Activated T-cell treated with anti-CD3 and anti-CD28 coated beads, Interleukin-2, amount 50 U/mL, for 72 hours (primary cell): ENCODE measurements around the gene TIMM17A. TPM values are rescaled to one million over a fixed set of nuclear protein-coding genes. Genes with fewer than 3 reads are reported as not detected.

Experiments used
- ATAC-seq, 2 donors: fragments of 150-1000 bp; cut with Tn5 transposase; replicated peaks in 1 of 2; 2 replicates each; pipeline ENCODE4 v1.10.0; 2021; ENCODE audit warnings: moderate library complexity in 2 of 2, mild to moderate bottlenecking in 1 of 2
- DNase-seq, 2 donors: peaks; one replicate each; pipeline ENCODE4 v3.0.0; 2021 to 2022; ENCODE audit warnings: mixed read lengths in 1 of 2
- H3K27ac Mint-ChIP-seq: one replicate; pipeline ENCODE4 v1.8.0; 2022; ENCODE audit warnings: mild to moderate bottlenecking, moderate library complexity, mixed read lengths
- H3K27me3 Mint-ChIP-seq: one replicate; pipeline ENCODE4 v1.8.0; 2022; ENCODE audit warnings: low read depth, mixed read lengths
- H3K36me3 Mint-ChIP-seq, 2 donors: one replicate each; pipeline ENCODE4 v1.8.0; 2022; ENCODE audit warnings: mixed read lengths in 2 of 2, mild to moderate bottlenecking in 1 of 2; ENCODE audit not compliant: insufficient read depth in 2 of 2
- H3K4me1 Mint-ChIP-seq: one replicate; pipeline ENCODE4 v1.8.0; 2022; ENCODE audit warnings: low read depth, mixed read lengths
- H3K4me3 Mint-ChIP-seq, 2 donors: one replicate each; pipeline ENCODE4 v1.8.0; 2022; ENCODE audit warnings: mild to moderate bottlenecking in 2 of 2, mixed read lengths in 2 of 2, moderate library complexity in 2 of 2
- H3K9me3 Mint-ChIP-seq, 2 donors: one replicate each; pipeline ENCODE4 v1.8.0; 2022; ENCODE audit warnings: mixed read lengths in 2 of 2
- total RNA-seq, 2 donors: library from RNA; stranded (reverse); gene quantifications; one replicate each; pipeline ENCODE4 v1.2.3, GENCODE V29; 2022

TIMM17A gene
- 10 to 100 TPM; 34.4 to 40.1 TPM for total RNA-seq

DNA sequence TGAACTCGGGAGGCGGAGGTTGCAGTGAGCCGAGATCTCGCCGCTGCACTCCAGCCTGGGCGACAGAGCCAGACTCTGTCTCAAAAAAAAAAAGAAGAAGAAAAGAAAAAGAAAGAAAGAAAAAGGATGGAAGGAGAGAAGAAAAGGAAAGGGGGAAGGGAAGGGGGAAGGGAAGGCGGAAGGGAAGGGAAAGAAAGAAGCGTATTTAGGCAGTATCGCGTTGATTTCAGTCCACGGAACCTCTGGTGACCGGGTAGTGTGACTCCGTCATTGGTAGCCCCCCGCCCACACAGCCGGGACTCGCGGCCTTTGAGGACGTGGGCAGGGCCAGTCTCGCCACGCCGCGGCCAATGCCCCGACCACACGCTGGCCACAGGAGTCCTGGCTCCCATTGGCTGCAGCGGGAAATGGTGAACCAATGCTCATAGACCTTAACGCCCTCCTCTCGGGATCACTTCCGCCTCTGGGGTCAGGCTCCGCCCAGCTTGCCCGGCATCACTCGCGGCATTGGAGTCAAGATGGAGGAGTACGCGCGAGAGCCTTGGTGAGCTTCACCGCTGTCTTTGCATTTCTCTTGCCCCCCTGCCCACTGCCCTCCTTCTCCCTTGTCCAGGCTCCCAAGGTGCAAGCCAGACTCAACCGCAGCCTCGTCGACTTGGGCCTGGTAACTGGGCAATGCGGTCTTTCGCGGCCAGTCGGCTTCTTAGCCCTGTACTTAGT is at the start of gene TIMM17A:
Gene TIMM17A, plus strand, starts transcription at position 495 of the 720 bp plus-strand sequence. Its CDS starts 24 bp downstream, at position 519.
- H3K36me3 Mint-ChIP-seq = peaks cover 6 to 13% of the 10 kb centered on the region in 2 donors
- peak within 1 kb of the TSS; percentile 95 for H3K27ac Mint-ChIP-seq
- H3K27me3 Mint-ChIP-seq = no peaks in the 10 kb centered on the region
- H3K9me3 Mint-ChIP-seq = no peaks in the 10 kb centered on the region
- DNase-seq (peak; percentile 95 to 96), ATAC-seq (peak; percentile 99 to 100)
- H3K4me1 Mint-ChIP-seq = peaks cover 26% of the 10 kb centered on the region
- peak within 1 kb of the TSS; percentile 92 to 93 for H3K4me3 Mint-ChIP-seq

DNA sequence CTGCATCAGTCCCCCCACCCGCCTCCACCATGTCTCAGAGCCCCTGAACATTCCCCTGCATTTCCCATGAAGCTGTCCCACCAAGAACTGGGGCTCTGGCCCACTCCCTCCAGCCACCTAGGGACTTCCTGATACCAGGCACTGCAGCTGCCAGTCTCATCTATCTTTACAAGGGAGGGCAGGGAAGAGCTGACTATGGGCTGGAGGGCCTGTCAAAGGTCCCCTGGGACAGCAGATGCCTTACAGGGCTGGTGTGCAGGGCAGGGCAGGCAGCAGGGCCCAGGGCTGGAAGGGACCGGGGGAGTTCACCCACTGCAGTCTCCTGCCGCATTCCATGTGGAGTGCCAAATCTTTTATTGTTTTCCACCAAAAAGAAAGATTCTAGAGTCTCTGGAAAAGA is 49.0 kb upstream of the TIMM17A start:
- Mint-ChIP-seq H3K27ac (no peak overlapping the region), H3K4me3 (no peak overlapping the region), H3K36me3 (no peaks in the 10 kb centered on the region), H3K27me3 (no peaks in the 10 kb centered on the region), H3K9me3 (no peaks in the 10 kb centered on the region), H3K4me1 (no peaks in the 10 kb centered on the region)
- ATAC-seq (no peak), DNase-seq (no peak)

DNA sequence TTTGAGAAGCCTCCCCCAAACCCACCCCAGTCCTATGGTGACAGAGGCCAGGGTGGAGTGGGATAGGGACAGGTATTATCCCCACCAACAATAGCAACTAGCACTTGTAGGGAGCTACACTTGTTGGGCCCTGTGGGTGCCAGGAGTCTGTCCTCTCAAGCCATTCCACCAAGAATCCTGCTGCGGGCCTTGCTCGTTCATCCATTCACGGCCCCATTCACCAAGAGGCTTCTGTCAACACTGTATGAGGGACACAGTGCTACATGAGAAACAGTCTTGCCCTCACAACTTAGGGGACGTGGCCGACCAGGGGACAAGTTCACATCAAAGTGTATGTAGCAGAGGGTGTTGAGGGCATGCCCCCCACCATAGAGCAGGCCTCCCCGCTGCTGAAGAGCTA is 47.7 kb upstream of the TIMM17A start:
- Mint-ChIP-seq H3K27me3 (no peaks in the 10 kb centered on the region), H3K36me3 (no peaks in the 10 kb centered on the region), H3K4me3 (no peak overlapping the region), H3K9me3 (no peaks in the 10 kb centered on the region), H3K27ac (no peak overlapping the region), H3K4me1 (no peaks in the 10 kb centered on the region)
- no peak for DNase-seq
- ATAC-seq = no peak

DNA sequence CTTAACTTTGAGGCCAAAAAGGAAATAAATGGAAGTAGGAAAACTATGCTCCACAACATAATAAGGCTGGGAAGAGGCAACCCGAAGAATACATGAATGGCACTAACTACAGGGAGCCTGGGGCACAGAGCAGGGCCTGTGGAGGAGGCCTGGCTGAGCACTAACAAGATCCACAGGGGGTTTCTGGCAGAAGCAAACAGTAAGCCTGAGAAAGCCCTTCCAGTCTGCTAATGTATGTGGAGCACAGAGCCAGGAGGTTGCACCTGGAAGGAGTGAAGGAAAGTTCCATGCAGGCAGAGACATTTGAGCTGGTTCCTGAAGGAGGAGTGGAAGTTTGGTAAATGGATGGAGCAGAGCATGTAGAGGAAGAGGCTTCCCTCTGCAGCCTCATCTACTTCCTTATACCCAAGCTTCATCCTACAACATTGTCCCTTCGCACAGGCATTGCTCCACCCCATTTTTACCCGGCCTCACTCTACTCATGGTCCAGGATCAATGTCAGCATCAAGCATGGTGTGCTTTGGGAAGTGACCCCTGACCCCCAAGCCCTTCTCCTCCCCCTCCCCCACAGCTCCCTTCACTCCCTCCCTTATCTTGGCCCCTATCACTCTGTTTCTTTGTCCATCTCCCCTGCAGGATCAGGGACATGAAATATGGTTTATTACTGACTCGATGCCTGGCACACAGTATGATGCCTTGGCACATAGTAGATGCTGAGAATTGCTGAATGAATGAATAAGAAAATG is 43.3 kb upstream of the TIMM17A start:
- no peaks in the 10 kb centered on the region for H3K9me3 Mint-ChIP-seq
- H3K4me1 Mint-ChIP-seq = no peaks in the 10 kb centered on the region
- ATAC-seq = no peak
- H3K4me3 Mint-ChIP-seq = no peak overlapping the region
- peaks cover 10% of the 10 kb centered on the region for H3K27me3 Mint-ChIP-seq
- no peak for DNase-seq
- no peaks in the 10 kb centered on the region for H3K36me3 Mint-ChIP-seq
- H3K27ac Mint-ChIP-seq = no peak overlapping the region

DNA sequence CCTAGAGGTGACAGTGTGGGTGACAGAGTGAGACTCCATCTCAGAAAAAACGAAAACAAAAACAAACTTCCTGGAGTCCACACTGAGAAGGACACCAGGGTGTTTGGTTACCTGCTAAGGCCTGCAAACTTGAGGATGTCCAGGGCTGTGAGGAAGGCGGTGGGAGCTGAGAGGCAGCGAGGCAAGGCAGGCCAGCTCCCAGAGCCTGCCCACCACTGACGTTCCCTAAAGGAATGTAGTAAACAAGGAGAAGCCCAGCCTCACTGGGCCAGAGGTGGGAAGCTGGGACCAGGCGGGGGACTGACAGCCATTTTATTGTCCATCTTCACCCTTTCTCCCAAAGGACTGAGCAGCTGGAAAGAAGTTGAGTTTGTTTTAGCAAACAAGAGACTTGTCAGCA is 42.5 kb upstream of the TIMM17A start:
- Mint-ChIP-seq H3K4me1 (no peaks in the 10 kb centered on the region), H3K4me3 (no peak overlapping the region), H3K27ac (no peak overlapping the region), H3K36me3 (no peaks in the 10 kb centered on the region), H3K9me3 (no peaks in the 10 kb centered on the region), H3K27me3 (peaks cover 10% of the 10 kb centered on the region)
- DNase-seq = no peak
- no peak for ATAC-seq

DNA sequence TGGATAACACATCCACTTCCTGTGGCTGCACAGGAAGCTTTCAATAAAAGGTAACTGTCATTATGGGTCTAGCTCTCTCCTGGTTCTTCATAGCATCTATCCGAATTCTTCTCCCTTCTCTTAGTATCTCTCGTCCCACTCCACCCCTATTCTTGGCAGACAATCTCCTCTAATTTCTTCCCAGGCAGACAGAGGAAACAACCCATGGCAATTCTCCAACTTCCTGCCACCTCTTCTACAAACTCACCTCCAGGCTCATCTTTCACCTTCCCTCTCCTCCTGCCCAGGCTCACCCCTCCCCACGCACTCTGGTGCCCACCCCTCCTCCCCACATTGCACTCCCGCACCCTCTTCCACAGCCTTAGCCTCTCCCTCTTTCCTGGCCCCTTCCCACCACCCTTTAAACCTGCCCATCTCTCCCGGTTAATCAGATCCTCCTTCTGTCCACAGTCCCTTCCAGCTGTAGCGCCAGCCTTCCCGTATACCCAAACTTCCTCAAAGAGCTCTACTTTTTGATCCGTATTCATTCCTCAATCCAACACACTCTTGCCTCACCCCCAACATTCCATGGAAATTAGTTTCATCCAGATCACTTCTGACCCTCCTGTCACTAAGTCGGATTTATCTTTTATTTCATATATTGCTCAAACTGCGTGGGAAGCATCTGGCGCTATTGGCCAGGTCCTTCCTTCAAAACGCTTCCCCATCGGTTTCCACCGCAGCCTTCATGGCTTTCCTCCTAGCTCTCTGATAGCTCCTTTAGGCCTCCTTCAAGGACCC is 40.7 kb upstream of the TIMM17A start:
- Mint-ChIP-seq H3K9me3 (no peaks in the 10 kb centered on the region), H3K27me3 (peaks cover 20% of the 10 kb centered on the region), H3K27ac (no peak overlapping the region), H3K4me3 (no peak overlapping the region), H3K4me1 (no peaks in the 10 kb centered on the region), H3K36me3 (no peaks in the 10 kb centered on the region)
- ATAC-seq = no peak
- no peak for DNase-seq

DNA sequence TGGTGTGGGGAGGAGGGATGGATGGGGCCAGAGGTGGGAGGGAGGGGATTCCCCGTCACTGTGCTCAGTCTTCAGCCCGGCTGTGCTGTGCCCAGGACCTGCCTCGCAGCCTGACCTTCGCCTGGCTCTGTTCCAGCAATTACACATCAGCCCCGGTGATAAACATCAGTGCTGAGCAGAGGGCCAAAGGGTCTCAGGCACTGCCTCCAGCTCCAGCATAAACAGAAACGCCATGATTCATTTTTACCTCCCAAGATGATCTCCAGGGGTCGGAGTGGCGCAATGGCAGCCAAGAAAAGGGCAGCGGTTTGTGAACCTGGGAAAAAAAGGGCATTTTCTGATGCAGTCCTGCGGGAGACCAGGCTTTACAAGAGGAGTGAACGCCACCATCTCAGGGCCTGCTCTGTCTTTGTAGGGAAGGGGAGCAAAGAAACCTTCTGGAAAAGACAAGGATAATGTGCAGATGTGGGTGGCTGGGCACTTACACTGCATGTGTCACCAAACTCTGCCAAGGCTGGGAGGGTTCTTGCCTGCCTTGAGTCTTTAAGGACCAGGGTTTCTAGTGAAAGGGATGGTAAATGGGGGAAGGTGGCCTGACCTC is 38.6 kb upstream of the TIMM17A start:
- H3K9me3 Mint-ChIP-seq = no peaks in the 10 kb centered on the region
- peaks cover 20% of the 10 kb centered on the region for H3K27me3 Mint-ChIP-seq
- H3K4me3 Mint-ChIP-seq = no peak overlapping the region
- DNase-seq = no peak
- H3K4me1 Mint-ChIP-seq = no peaks in the 10 kb centered on the region
- H3K27ac Mint-ChIP-seq = no peak overlapping the region
- peak in 1 of 2 donors; percentile 69 for ATAC-seq
- H3K36me3 Mint-ChIP-seq = no peaks in the 10 kb centered on the region

DNA sequence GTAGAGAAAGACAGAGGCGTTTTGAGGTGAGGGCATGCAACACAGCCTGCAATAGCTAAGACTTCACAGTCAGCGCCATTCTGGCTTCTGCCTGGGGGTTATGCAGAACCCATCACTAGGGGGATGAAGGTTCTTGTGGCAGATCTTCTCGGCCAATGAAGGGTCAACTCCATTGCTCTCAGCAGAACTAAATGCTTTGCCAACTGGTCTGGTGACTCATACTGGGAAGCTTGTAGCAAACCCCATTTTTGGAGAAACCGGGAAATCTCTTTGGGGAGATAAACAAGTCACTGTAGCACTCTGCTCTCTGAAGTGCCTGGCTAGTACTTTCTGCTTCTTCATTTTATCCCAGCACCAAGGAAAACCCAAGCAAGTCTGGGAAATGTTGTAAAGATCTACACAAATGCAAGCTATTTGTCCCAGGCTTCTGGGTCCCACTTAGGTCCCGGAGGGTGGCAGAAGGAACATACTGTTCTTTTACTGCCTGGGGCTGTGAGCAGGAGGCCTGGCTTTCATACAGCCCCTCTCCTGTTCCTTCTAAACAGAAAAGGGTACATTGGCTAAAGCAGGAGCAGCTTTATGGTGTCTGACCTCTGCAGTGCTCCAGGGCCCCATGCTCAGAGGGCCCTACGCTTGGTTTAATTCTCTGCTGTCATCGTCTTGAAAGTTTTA is 37.8 kb upstream of the TIMM17A start:
- H3K27me3 Mint-ChIP-seq = peaks cover 20% of the 10 kb centered on the region

DNA sequence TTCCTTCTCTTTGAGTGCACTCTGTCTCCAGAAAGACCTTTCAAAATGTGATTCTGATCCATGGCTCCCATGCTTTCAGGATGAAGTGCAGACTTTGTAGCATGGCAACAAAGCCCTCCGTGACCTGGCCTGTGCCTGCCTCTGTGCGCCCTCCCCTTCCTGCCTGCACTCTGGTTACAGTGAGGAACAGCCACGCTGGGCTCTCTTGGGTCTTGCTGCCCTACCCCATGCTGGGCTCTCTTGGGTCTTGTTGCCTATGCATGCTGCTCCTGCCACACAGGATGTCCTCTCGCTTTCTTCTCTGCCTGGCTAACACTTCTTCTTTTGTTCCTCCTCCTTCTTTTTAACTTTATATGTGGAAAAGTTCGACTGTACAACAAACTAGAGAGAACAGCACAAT is 37.0 kb upstream of the TIMM17A start:
- no peak for DNase-seq
- H3K4me3 Mint-ChIP-seq = no peak overlapping the region
- H3K27me3 Mint-ChIP-seq = peaks cover 20% of the 10 kb centered on the region
- H3K36me3 Mint-ChIP-seq = no peaks in the 10 kb centered on the region
- H3K4me1 Mint-ChIP-seq = no peaks in the 10 kb centered on the region
- no peak for ATAC-seq
- H3K27ac Mint-ChIP-seq = no peak overlapping the region
- no peaks in the 10 kb centered on the region for H3K9me3 Mint-ChIP-seq

More for the DNA sequence above, 37.8 kb upstream of the TIMM17A start:
- ATAC-seq (no peak), DNase-seq (no peak)
- no peaks in the 10 kb centered on the region for H3K4me1 Mint-ChIP-seq
- H3K36me3 Mint-ChIP-seq = no peaks in the 10 kb centered on the region
- no peak overlapping the region for H3K4me3 Mint-ChIP-seq
- H3K9me3 Mint-ChIP-seq = no peaks in the 10 kb centered on the region
- H3K27ac Mint-ChIP-seq = no peak overlapping the region

DNA sequence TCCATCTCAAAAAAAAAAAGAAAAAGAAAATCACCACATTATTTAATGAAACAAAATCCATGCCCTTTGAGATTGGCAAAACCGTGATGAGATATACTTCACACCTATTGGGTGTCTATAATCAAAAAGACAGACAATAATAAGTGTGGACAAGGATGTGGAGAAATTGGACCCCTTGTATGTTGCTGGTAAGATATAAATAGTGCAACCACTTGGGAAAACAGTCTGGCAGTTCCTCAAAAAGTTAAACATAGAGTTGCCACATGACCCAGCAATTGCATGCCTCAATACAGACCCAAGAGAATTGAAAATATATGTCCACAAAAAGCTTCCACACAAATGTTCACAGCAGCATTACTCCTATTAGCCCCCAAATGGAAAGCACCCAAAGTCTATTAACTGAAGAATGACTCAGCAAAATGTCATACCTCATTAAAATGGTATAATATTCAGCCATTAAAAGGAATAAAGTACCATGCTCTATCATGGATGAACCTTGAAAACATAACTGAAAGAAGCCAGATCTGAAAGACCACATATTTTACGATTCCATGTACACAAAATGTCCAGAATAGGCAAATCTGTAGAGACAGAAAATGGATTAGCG is 33.2 kb upstream of the TIMM17A start:
- H3K4me1 Mint-ChIP-seq = no peaks in the 10 kb centered on the region
- no peak overlapping the region for H3K27ac Mint-ChIP-seq
- H3K27me3 Mint-ChIP-seq = peaks cover 19% of the 10 kb centered on the region
- ATAC-seq = no peak
- no peak overlapping the region for H3K4me3 Mint-ChIP-seq
- no peaks in the 10 kb centered on the region for H3K36me3 Mint-ChIP-seq
- H3K9me3 Mint-ChIP-seq = no peaks in the 10 kb centered on the region
- DNase-seq = no peak

DNA sequence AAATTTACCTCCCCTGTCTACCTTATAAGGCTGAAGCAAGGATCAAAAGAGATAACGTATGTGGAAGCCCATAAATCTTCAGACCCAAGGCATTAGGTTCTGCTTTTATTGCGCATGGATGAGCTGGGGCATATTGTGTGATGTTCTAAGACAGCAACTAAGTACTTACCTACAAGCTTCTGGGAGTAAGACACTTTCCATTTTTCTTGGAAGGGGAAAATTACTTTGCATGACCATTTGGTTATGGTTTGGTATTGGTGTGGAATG is 30.1 kb upstream of the TIMM17A start:
- no peaks in the 10 kb centered on the region for H3K36me3 Mint-ChIP-seq
- H3K27ac Mint-ChIP-seq = no peak overlapping the region
- H3K27me3 Mint-ChIP-seq = peaks cover 8% of the 10 kb centered on the region
- DNase-seq (no peak), ATAC-seq (no peak)
- no peaks in the 10 kb centered on the region for H3K9me3 Mint-ChIP-seq
- H3K4me1 Mint-ChIP-seq = no peaks in the 10 kb centered on the region
- no peak overlapping the region for H3K4me3 Mint-ChIP-seq

DNA sequence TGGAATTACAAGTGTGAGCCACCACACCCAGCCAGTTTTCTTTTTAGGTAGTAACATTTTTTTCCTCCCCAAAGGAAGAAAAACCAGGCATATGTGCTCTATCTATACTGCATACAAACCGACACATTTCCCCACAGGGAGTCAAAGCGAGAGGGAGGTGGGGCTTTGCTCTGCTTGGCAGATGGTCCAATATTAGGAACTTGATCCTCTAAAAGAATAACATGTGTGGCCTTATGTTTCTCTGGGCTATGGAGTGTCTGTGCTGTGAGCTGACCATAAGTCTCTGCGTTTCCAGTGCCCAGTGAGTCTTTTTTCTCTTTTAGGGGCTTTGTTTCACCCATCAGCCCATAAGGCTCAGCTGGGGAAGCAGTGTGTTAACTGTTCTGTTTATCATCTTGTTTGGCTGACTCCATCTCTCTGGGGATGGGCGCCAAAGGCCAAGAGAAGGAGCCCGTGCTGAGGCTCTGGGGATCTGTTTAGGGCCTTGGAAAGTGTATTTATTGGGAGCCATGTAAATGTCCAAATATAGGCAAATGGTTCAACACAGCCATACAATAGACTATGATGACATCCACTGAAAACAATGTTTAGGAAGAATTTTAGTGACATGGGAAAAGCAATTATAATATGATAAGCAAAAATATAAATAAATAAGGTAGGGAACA is 29.2 kb upstream of the TIMM17A start:
- no peak for DNase-seq
- Mint-ChIP-seq H3K9me3 (no peaks in the 10 kb centered on the region), H3K4me1 (no peaks in the 10 kb centered on the region), H3K4me3 (no peak overlapping the region), H3K27me3 (peaks cover 8% of the 10 kb centered on the region), H3K36me3 (no peaks in the 10 kb centered on the region), H3K27ac (no peak overlapping the region)
- ATAC-seq = no peak
